Fibroblast of lung (primary cell): ENCODE results near the gene HLA-DOA.

Experiments
- EZH2 ChIP-seq: IDR thresholded peaks from 2 replicates; pipeline ENCODE4 v1.5.1; 2012; ENCODE audit warnings: low read length, control low read depth, mild to moderate bottlenecking; ENCODE audit errors: missing control alignments
- TF ChIP-seq, protein P1 (sequence below), 2 donors: IDR thresholded peaks in 1 of 2; conservative IDR thresholded peaks in 1 of 2; 1 replicate in 1 of 2; 2 replicates in 1 of 2; pipeline ENCODE4 v1.5.1; 2011 to 2012; ENCODE audit warnings: low read length in 2 of 2, control low read depth in 1 of 2, inconsistent platforms in 1 of 2, low read depth in 1 of 2, mild to moderate bottlenecking in 1 of 2

GRCh38 chr6:32983493-32983848 lies 25.9 kb downstream of the HLA-DOA start:
- TF ChIP-seq, protein P1, sequence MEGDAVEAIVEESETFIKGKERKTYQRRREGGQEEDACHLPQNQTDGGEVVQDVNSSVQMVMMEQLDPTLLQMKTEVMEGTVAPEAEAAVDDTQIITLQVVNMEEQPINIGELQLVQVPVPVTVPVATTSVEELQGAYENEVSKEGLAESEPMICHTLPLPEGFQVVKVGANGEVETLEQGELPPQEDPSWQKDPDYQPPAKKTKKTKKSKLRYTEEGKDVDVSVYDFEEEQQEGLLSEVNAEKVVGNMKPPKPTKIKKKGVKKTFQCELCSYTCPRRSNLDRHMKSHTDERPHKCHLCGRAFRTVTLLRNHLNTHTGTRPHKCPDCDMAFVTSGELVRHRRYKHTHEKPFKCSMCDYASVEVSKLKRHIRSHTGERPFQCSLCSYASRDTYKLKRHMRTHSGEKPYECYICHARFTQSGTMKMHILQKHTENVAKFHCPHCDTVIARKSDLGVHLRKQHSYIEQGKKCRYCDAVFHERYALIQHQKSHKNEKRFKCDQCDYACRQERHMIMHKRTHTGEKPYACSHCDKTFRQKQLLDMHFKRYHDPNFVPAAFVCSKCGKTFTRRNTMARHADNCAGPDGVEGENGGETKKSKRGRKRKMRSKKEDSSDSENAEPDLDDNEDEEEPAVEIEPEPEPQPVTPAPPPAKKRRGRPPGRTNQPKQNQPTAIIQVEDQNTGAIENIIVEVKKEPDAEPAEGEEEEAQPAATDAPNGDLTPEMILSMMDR (conservative IDR thresholded peaks at IDR 0.05 in 1 of 2, IDR thresholded peaks at IDR 0.05 in 1 of 2; ENCODE audit: low read depth in 1 of 2, low read length in 2 of 2) = no peak
- TF ChIP-seq EZH2 = no peak
